SH-SY5Y (cell line): Measurements from ENCODE around the gene GMPPB.

Source experiments
- GATA2 ChIP-seq: IDR thresholded peaks from 2 replicates; pipeline ENCODE4 v1.6.1; 2011; ENCODE audit warnings: mild to moderate bottlenecking, low read depth, low read length
- GATA3 ChIP-seq: IDR thresholded peaks from 2 replicates; pipeline ENCODE4 v1.6.1; 2011; ENCODE audit warnings: low read depth, mild to moderate bottlenecking, low read length, moderate library complexity

GMPPB gene

GRCh38 chr3:49700014-49700413 lies 23.7 kb downstream of the GMPPB start:
- no peak for TF ChIP-seq GATA3

GRCh38 chr3:49699281-49699979 lies 24.3 kb downstream of the GMPPB start:
- TF ChIP-seq GATA2 (no peak), GATA3 (no peak)

- no peak for TF ChIP-seq GATA3
- TF ChIP-seq GATA2: no peak; the same call in 1 of the 2 replicates
These were observed 34.5 kb downstream of the GMPPB start, which contains the start of the genes MST1 and RNF123 for GRCh38 chr3:49689046-49689907. Gene MST1 (minus strand): TSS chr3:49689474. CDS start chr3:49688691, 783 bp downstream. Gene RNF123 (plus strand): TSS chr3:49689557. CDS start chr3:49691166, 1,609 bp downstream.

- TF ChIP-seq GATA2: no peak
- TF ChIP-seq GATA3: no peak
These were observed 40.6 kb downstream of the GMPPB start for GRCh38 chr3:49683162-49683561.

GRCh38 chr3:49681543-49681942 lies 42.2 kb downstream of the GMPPB start:
- TF ChIP-seq GATA2 (no peak), GATA3 (no peak)

- TF ChIP-seq GATA3: no peak
- no peak for TF ChIP-seq GATA2
These were observed 42.6 kb downstream of the GMPPB start for GRCh38 chr3:49681232-49681522.

- TF ChIP-seq GATA2 (no peak), GATA3 (no peak)
These were observed 43.1 kb downstream of the GMPPB start for GRCh38 chr3:49680493-49681231.

GRCh38 chr3:49675912-49676311 lies 47.8 kb downstream of the GMPPB start:
- TF ChIP-seq GATA2 (no peak), GATA3 (no peak)

GRCh38 chr3:49674497-49674983 lies 49.2 kb downstream of the GMPPB start:
- TF ChIP-seq GATA2 (no peak), GATA3 (no peak)

GRCh38 chr3:49673715-49674496 lies 49.8 kb downstream of the GMPPB start, which contains the start of gene APEH:
Gene APEH (plus strand): TSS chr3:49674351. CDS start chr3:49674402, 51 bp downstream.
- TF ChIP-seq GATA2 (no peak), GATA3 (no peak)

GRCh38 chr3:49673121-49673714 lies 50.5 kb downstream of the GMPPB start:
- TF ChIP-seq GATA3 (no peak), GATA2 (no peak)

GRCh38 chr3:49671291-49672288 lies 52.2 kb downstream of the GMPPB start:
- no peak for TF ChIP-seq GATA3
- no peak for TF ChIP-seq GATA2
